Lower leg skin (tissue), 3 donors: ENCODE data around the gene DAAM2.

Experiments used
- POLR2A ChIP-seq, 2 donors: fragments of 450-650 bp; IDR thresholded peaks; one replicate each; pipeline ENCODE4 v1.6.1; 2016 to 2017; ENCODE audit warnings: antibody characterized with exemption in 2 of 2, mild to moderate bottlenecking in 1 of 2, moderate library complexity in 1 of 2
- TF ChIP-seq, protein P1 (sequence below), 3 donors: fragments of 450-650 bp; IDR thresholded peaks; one replicate each; pipeline ENCODE4 v1.5.1; 2016; ENCODE audit warnings: antibody characterized with exemption in 3 of 3, mild to moderate bottlenecking in 3 of 3, moderate library complexity in 2 of 3

DNA sequence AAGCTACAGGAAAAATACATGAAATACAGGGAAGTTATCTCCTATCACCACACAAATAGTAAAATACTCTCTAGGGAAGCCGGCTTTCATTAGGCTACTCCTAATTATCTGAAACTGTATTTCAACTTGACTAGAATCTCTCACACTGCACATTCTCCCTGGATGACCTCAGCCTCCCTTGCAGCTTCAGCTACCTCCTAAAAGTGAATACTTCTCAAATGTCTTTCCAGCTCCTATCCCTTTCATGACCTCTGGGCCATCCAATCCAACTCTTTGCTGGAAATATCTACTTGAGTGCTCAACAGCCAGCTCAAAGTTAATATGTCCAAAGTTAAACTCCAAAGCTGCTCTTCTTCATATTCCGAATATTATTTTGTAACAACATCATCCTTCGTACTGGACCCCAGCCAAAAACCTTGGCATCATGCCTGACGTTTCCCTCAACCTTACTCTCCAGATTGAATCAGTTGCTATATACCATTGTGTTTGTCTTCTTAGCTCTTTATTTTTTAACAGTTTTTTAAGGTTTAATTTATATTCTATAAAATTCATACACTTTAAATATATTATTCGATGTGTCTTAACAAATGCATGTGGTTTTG is 37.6 kb upstream of the DAAM2 start:
- TF ChIP-seq, protein P1, sequence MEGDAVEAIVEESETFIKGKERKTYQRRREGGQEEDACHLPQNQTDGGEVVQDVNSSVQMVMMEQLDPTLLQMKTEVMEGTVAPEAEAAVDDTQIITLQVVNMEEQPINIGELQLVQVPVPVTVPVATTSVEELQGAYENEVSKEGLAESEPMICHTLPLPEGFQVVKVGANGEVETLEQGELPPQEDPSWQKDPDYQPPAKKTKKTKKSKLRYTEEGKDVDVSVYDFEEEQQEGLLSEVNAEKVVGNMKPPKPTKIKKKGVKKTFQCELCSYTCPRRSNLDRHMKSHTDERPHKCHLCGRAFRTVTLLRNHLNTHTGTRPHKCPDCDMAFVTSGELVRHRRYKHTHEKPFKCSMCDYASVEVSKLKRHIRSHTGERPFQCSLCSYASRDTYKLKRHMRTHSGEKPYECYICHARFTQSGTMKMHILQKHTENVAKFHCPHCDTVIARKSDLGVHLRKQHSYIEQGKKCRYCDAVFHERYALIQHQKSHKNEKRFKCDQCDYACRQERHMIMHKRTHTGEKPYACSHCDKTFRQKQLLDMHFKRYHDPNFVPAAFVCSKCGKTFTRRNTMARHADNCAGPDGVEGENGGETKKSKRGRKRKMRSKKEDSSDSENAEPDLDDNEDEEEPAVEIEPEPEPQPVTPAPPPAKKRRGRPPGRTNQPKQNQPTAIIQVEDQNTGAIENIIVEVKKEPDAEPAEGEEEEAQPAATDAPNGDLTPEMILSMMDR (IDR thresholded peaks at IDR 0.05): no peak
- no peak for TF ChIP-seq POLR2A (IDR thresholded peaks at IDR 0.05)
